Superior temporal gyrus (tissue), 1 donor: ENCODE results near the gene XCR1.
A peak's percentile ranks its signal among the peaks of the same experiment; 100 is the strongest.
"Not testable (repeated sequence)": the region's sequence is repeated elsewhere in the genome, so short reads cannot be mapped to it uniquely, and the experiment has no call there.

ENCODE experiments used
- DNase-seq: peaks from one replicate; pipeline ENCODE4 v3.0.0-alpha.2; 2016; ENCODE audit errors: extremely low spot score

The XCR1 gene

GRCh38 chr3:46038916-46039315, 11.6 kb upstream of the XCR1 start:
- DNase-seq: no peak

GRCh38 chr3:46038071-46038470, 10.8 kb upstream of the XCR1 start:
- not testable (repeated sequence) for DNase-seq

- no peak for DNase-seq
Measured at GRCh38 chr3:46036191-46036590, 8.9 kb upstream of the XCR1 start.

GRCh38 chr3:46031747-46032146, 4.5 kb upstream of the XCR1 start:
- no peak for DNase-seq

GRCh38 chr3:46031269-46031668, 4.0 kb upstream of the XCR1 start:
- no peak for DNase-seq

- no peak for DNase-seq
Measured at GRCh38 chr3:46030626-46031025, 3.3 kb upstream of the XCR1 start.

- DNase-seq: peak; percentile 18
Measured at GRCh38 chr3:46029953-46030543, 2.8 kb upstream of the XCR1 start.

GRCh38 chr3:46027736-46028397, 584 bp upstream of the XCR1 start:
- no peak for DNase-seq

- DNase-seq: no peak
Measured at GRCh38 chr3:46025139-46025538, 2.1 kb downstream of the XCR1 start.

- no peak for DNase-seq
Measured at GRCh38 chr3:46024131-46024530, 3.2 kb downstream of the XCR1 start.

DNA sequence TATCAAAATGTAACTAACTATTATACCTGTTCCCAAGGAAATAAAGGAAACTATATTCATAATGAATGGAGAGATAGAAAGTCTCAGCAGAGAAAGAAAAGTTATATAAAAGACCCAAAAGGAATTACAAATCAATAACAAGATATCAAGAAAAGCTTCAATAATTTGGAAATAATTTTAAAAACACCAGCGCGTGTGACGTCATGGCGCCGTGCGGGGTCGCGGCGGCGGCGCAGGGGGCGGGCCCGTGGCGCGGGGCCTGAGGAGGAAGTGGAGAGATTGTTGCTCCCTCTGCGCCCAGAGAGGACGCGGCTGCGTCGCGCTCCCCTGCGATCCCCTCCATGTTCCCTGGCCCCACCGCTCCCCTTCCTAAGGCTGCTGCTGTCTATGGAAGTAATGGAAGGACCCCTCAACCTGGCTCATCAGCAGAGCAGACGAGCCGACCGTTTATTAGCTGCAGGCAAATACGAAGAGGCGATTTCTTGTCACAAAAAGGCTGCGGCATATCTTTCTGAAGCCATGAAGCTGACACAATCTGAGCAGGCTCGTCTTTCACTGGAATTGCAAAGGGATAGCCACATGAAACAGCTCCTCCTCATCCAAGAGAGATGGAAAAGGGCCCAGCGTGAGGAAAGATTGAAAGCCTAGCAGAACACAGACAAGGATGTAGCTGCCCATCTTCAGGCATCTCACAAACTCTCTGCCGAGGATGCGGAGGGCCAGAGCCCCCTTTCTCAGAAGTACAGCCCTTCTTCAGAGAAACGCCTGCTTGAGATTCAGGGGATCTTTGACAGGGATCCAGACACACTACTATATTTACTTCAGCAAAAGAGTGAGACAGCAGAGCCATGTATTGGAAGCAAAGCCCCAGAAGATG, 4.1 kb downstream of the XCR1 start:
- no peak for DNase-seq

GRCh38 chr3:46021516-46021915, 5.8 kb downstream of the XCR1 start:
- DNase-seq: no peak

DNA sequence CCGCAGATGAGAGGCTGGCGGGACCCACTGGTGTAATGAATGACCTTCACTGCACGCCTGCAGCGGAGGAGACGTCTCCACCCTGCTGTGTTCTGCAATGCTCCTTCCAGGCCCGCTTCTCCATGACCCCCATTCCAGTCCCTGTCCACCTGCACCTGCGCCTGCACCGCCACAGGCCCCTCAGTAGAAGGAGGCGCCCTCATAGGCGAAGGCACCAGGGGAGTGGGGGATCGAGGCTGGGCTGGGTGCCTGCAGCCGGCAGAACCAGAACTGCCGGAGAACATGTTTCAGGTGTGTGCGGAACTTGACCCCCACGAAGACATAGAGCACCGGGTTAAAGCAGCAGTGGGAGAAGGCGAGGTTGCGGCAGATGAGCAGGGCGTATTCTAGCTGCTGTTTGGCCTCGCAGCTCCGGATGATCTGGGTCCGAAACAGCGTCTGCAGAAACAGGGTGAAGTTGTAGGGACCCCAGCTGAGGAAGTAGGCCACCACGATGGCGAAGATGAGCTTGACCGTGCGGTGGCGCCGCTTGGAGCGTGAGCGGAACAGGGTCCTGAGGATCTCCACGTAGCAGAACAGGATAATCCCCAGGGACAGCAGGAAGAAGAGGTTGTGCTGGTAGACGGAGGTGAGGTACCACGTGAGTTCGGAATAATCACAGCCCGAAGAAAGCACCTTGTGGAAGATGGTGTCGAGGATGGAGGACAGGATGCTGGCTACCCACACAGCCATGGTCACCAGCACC, 6.3 kb downstream of the XCR1 start:
- DNase-seq: no peak

DNA sequence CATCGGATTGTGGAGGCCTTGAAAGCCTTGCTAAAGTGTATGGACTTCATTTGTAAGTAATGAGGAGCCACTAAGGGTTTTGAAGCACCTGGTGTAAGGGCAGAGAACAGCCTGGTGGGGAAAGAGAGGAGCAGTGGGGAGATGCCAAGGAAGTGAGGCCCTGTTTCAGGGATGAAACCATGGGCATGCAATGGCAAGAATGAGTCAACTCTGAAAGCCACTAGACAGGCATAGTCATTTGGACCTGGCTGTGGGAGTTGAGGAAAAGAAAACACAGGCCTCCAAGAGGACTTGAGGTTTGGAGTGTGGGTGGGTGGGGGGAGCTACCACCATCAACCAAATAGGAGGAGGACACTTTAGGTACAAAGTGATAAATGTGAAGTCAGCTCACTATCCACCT, 7.6 kb downstream of the XCR1 start:
- no peak for DNase-seq

DNA sequence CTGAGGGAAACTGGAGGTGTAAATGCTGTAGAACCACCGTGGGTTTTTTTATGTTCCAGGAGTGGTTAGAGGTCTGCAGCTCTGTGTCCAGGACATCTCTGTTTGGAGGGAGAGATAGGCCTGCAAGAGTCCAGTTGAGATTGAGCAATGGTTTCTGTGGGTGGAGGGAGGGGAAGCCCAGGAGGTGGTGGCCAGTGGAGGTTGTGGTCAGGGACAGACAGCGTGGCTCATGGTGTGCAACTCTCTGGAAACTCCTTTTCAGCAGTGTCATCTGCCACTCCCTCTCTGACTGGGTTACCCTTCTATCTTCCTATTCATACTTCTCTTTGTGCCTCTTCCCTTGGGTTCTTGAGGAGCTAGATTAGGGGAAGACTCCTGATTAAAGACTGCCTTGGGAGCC, 9.6 kb downstream of the XCR1 start:
- no peak for DNase-seq

DNA sequence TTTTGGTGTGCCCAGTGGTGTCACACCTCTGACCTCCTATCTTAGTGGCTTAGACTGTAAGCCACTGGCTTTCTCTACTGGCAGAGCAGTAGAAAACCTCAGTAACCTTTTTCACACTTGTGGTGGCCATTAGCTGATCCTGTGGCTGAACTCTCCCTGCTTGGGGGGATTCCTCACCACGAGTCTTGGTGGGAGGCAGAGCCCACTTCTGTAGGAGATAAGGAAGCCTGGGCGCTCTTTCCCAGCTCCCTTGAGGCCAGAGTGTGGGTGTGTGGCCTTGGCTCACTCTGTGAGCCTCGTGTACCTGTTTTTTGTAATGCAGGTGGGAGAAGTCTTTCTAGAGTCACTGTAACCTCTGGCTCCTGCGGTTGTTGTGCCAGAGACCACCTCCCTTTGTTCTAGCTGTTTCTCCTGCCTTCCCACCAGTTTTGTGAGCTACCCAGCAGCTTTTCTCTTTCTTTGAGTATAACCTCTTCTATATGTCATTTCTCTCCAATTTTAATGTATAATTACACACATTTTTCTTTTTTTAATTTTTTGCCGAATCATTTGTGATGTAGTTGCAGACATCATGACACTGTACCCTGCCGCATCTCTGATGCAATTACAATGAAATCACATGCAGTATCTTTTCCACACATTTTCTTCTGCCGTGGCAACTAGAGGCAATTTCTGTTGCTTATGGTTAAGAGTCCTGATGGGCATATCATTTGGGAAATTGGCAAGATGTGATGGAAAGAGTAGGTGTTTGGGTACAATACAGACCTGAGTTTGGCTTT, 13.8 kb downstream of the XCR1 start:
- DNase-seq: no peak

- no peak for DNase-seq
Measured at GRCh38 chr3:46012246-46012645, 15.0 kb downstream of the XCR1 start.

DNA sequence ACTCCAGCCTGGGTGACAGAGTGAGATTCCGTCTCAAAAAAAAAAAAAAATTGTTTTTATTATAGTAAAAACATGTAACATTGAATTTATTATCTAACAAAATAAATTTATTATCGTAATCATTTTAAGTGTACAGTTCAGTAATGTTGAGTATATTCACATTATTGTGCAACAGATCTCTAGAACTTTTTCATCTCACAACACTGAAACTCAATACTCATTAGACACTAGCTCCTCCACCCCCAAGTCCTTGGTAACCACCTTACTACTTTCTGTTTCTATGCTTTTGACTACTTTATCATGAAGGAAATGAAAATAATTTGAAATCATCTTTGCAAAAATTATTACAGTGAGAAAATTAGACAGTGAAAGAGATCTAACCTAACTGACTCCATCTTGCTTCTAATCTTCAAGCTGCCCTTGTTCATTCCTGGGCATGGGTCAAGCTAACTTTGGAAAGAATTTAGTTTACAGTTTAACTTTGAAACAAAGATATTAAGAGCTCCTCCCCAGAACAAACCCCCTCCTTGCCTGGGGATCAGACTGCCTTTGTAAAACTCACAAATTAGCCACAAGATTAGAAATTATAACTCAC, 16.7 kb downstream of the XCR1 start:
- no peak for DNase-seq

DNA sequence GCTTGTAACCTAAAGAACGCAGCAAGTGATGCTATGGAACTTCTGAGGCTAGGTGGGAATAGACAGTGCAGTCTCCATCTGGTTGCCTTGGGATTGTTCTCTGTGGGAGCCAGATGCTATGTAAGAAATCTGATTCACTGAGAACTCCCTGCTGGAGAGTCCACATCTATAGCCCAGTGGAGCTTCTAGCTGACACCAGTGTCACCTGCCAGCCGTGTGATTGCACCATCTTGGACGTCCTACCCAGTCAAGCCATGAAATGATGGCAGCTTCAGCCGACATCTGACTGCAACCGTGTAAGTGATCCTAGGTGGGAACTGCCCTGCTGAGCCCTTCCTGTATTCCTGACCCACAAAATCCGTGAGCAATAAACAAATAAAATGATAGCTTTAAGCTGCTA, 19.2 kb downstream of the XCR1 start:
- no peak for DNase-seq

GRCh38 chr3:46007280-46007679, 20.0 kb downstream of the XCR1 start:
- DNase-seq: no peak
